ENCODE data around the gene OPN3. TPM values are rescaled to one million over a fixed set of nuclear protein-coding genes. Genes with fewer than 3 reads are reported as not detected.

Gene OPN3
- total and polyA plus RNA-seq, 2 of the 4 experiments (the other 2 are of a cell fraction): 16.4 to 21.9 TPM

DNA sequence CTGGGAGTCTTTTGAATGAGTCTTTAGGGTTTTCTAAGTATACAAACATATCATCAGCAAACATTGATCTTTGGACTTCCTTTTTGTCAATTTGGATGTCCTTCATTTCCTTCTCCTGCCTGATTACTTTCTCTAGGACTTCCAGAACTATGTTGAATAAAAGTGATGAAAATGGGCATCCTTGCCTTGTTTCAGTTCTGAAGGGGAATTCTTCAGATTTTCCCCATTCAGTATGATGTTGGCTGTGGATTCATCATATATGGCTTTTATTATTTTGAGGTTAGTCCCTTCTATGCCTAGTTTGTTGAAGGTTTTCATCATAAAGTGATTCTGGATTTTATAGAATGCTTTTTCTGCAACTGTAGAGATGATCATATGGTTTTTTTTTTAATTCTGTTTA lies 66.0 kb downstream of the OPN3 start:
- ChIA-PET CTCF (no interaction called here), POLR2A (ENCODE audit: unreplicated experiment) (no interaction called here)
- Histone ChIP-seq H3K4me2 (ENCODE audit: low read depth, low read length) (no peak overlapping the region), H2BK20ac (ENCODE audit: low read depth, low read length) (no peak overlapping the region), H2BK5ac (ENCODE audit: low read depth, low read length, poor library complexity, severe bottlenecking) (no peak overlapping the region), H2BK15ac (ENCODE audit: low read depth, low read length) (no peak overlapping the region), H3K4me3 (ENCODE audit: insufficient read depth, low read depth, low read length) (no peak overlapping the region), H3K23ac (ENCODE audit: low read depth, low read length) (no peak overlapping the region), H2BK120ac (ENCODE audit: low read depth, low read length) (no peak overlapping the region), H3K4ac (ENCODE audit: low read depth, low read length) (no peak overlapping the region), H3K79me1 (ENCODE audit: low read depth in 1 of 2, low read length in 2 of 2) (no peaks in the 10 kb centered on the region), H4K20me1 (ENCODE audit: insufficient read depth, low read length) (no peaks in the 10 kb centered on the region), H3K27ac (ENCODE audit: insufficient read depth, low read length) (no peak overlapping the region), H2AK9ac (replicated peaks; ENCODE audit: low read depth, low read length, poor library complexity) (no peak overlapping the region), H3K14ac (replicated peaks; ENCODE audit: low read depth, low read length) (no peak overlapping the region), H3K4me1 (ENCODE audit: control insufficient read depth, insufficient read depth, low read length) (no peaks in the 10 kb centered on the region), H3K9ac (ENCODE audit: low read depth, low read length) (no peak overlapping the region), H3K27me3 (ENCODE audit: control insufficient read depth, insufficient read depth, low read length) (no peaks in the 10 kb centered on the region), H3K9me3 (ENCODE audit: control insufficient read depth, insufficient read depth, low read length) (no peaks in the 10 kb centered on the region), H3K36me3 (ENCODE audit: control insufficient read depth, insufficient read depth, low read length) (no peaks in the 10 kb centered on the region), H3K9me1 (ENCODE audit: insufficient read depth, low read length) (no peaks in the 10 kb centered on the region), H4K91ac (ENCODE audit: insufficient read depth, low read depth, low read length) (no peak overlapping the region), H4K5ac (ENCODE audit: low read depth, low read length) (no peak overlapping the region), H3K56ac (ENCODE audit: extremely low read depth, insufficient read depth, low read length) (no peak overlapping the region), H2AK5ac (ENCODE audit: low read depth, low read length) (no peak overlapping the region), H2AFZ (replicated peaks; ENCODE audit: low read length, poor library complexity) (no peak overlapping the region), H3K18ac (ENCODE audit: low read depth, low read length) (no peak overlapping the region), H4K8ac (ENCODE audit: low read depth in 2 of 2, low read length in 2 of 2) (no peak overlapping the region)
- dilution Hi-C loops (cut with HindIII; ENCODE audit: low sequenced_read_pairs, unreplicated experiment): no loop called here
- intact Hi-C loops (cut with micrococcal nuclease): no loop called here
- ATAC-seq (ENCODE audit: low read depth): no peak
- DNase-seq: no peak
- TF ChIP-seq CEBPB (IDR thresholded peaks at IDR 0.05; ENCODE audit: low read depth, low read length) (no peak), RCOR1 (IDR thresholded peaks at IDR 0.05; ENCODE audit: insufficient replicate concordance, low read length) (no peak), CHD1 (IDR thresholded peaks at IDR 0.05; ENCODE audit: low read depth, low read length) (no peak), RAD21 (IDR thresholded peaks at IDR 0.05; ENCODE audit: low read length) (no peak), SMC3 (IDR thresholded peaks at IDR 0.05; ENCODE audit: low read depth, low read length) (no peak), POLR2A (IDR thresholded peaks at IDR 0.05; ENCODE audit: low read depth, low read length) (no peak), FOS (IDR thresholded peaks at IDR 0.05; ENCODE audit: low read depth, low read length) (no peak), NFE2L2 (IDR thresholded peaks at IDR 0.05; ENCODE audit: low read depth, low read length) (no peak), BHLHE40 (IDR thresholded peaks at IDR 0.05; ENCODE audit: low read depth, low read length) (no peak), MAZ (IDR thresholded peaks at IDR 0.05; ENCODE audit: borderline replicate concordance, low read depth, low read length) (no peak)
- TF ChIP-seq, protein P1, sequence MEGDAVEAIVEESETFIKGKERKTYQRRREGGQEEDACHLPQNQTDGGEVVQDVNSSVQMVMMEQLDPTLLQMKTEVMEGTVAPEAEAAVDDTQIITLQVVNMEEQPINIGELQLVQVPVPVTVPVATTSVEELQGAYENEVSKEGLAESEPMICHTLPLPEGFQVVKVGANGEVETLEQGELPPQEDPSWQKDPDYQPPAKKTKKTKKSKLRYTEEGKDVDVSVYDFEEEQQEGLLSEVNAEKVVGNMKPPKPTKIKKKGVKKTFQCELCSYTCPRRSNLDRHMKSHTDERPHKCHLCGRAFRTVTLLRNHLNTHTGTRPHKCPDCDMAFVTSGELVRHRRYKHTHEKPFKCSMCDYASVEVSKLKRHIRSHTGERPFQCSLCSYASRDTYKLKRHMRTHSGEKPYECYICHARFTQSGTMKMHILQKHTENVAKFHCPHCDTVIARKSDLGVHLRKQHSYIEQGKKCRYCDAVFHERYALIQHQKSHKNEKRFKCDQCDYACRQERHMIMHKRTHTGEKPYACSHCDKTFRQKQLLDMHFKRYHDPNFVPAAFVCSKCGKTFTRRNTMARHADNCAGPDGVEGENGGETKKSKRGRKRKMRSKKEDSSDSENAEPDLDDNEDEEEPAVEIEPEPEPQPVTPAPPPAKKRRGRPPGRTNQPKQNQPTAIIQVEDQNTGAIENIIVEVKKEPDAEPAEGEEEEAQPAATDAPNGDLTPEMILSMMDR (conservative IDR thresholded peaks at IDR 0.05; ENCODE audit: low read depth, low read length): no peak
- TF ChIP-seq, protein P2, sequence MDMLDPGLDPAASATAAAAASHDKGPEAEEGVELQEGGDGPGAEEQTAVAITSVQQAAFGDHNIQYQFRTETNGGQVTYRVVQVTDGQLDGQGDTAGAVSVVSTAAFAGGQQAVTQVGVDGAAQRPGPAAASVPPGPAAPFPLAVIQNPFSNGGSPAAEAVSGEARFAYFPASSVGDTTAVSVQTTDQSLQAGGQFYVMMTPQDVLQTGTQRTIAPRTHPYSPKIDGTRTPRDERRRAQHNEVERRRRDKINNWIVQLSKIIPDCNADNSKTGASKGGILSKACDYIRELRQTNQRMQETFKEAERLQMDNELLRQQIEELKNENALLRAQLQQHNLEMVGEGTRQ (IDR thresholded peaks at IDR 0.05; ENCODE audit: low read depth, low read length): no peak
- in situ Hi-C loops (cut with MboI; ENCODE audit: low sequenced_read_pairs): no loop called here
- no TSS peak for BruUV-seq (replicated peaks)

Data from IMR-90 (cell line).